GM21526 (cell line): ENCODE measurements around the gene BCAS1.

Source experiments
- ATAC-seq: cut with Tn5 transposase; IDR thresholded peaks from one replicate; pipeline ENCODE4 v1.9.1; 2021; ENCODE audit warnings: moderate library complexity; ENCODE audit not compliant: unreplicated experiment, low FRiP score

BCAS1 gene

DNA sequence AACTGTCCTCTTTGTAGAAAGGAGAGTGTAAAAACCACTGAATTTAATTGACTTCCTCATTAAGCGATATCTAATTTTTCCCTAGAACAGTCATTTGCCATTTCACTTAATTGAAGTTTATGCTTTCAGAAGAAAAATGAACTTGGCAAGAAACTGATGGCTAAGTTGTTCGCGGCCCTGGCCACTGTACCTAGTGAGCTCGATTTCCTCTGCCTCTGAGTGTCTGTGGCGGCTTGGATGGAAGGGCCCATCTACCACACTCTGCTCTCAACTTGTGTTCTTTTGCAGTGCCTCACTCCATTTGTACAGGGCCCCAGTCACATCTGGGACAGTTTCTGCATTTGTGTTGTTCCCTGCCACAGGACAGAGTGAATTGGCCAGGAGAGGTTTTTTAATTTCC, 102.9 kb downstream of the BCAS1 start:
- ATAC-seq, result no peak

DNA sequence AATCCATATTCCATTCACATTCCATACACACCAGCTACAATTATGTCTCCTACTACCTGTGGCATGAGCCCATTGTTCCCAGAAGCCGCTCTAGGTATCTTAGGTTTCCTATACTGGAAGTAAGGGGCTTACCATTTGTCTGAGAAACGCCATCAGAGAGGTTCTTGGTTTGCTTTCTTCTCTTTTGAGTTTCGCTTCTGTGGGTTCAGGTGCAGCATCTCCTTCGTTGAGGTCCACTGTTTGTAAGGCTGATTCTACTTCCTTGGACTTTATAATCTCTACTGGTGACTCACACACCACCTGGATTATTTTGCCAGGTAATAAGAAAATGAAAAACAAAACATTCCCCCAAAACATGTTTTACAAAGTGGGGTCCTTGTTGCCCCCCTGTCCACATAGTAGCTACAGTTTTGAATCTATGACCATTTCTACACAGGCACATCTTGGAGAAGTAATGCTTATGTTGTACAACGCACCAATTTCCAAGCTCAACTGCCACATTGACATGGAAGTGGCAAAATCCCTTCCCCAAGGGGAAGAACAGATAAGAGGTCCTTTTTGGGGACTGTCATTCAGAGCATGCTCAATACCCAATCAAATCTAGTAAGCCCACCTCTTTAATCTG, 103.5 kb downstream of the BCAS1 start:
- no peak for ATAC-seq

DNA sequence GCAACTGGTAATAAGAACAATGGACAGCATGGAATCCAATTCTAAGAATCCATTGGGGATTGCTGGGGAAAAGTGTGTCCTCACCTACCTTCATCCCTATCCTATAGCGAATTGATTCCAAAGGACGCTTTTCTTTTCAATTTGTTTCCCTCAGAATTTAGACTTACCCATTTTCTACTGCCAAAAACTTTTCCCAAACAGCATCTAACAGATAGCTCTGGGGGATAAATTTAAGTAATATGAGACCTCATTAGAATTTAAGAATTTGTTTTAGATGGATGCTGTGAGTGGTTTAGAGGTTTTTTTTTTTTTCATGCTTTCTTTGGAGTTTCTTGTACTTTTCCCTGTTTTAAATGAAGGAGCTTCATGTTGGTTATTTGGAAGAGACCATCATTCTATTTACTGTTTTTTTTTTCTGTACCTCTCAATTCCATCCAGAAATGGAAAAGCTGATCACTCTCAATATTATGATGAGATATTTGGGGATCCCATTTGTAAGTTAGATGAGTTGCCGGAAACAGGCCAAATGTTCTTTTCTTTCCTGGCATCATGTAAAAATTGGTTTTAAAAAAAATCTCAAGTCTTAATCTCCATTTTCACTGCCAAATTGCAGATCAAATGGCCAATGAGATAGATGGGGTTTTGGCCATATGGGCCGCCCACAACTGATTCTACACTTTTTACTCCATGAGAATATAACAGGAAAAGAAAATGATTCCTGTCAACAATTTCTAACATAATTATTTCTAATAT, 105.7 kb downstream of the BCAS1 start:
- ATAC-seq, result no peak

DNA sequence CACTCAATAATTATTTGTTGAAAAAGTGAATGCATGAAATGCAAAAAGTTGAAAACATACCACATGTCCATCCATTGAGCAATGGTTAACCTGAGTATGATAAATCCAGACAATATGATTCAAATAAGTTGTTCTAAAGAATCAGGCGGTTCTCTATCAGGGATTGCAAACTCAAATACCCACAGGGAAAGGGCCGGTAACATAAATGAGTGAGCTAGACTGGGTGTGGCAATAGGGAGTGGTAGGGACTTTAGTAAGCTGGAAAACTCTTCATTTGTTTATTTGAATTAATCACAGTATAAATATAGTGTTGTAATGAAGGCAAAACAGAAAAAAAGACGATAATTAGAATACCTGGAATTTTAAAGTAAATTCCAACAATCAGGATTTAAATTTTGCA, 106.3 kb downstream of the BCAS1 start:
- no peak for ATAC-seq

DNA sequence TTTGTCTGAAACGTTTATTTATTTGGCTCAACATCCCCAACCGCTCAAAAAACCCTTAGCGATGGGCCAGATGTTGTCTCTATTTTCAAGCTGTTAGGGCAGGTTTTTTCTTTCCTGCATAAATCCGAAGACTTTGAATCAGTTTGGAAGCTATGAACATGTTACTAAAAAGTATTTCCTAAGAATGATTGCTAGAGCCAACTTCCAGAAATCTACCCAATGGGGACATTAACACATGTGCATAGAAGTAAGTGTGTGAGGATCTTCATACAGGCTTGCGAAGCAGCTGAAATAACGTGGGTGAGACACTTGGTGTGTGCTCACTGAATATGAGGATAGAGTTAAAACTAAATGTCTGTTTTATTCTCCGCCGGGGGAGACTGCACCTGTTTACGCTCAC, 106.8 kb downstream of the BCAS1 start:
- ATAC-seq, result no peak

DNA sequence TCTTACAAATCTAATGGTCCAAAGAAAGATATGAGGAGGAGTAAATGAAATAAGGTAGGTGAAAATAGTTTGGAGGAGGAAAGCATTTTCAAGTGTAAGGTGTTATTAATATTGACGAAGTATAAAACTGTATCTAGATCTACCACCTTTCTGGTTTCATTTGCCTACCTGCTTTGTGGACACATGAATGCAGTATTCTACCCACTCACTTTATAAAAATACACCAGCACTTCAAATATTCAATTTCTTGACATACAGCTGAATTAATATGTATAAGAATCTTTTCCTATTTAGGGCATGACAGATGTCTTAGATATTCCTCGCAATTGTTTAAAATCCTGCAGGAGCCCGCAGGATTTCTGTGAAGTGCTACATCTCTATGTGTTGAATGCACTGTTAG, 108.0 kb downstream of the BCAS1 start:
- ATAC-seq, result no peak

DNA sequence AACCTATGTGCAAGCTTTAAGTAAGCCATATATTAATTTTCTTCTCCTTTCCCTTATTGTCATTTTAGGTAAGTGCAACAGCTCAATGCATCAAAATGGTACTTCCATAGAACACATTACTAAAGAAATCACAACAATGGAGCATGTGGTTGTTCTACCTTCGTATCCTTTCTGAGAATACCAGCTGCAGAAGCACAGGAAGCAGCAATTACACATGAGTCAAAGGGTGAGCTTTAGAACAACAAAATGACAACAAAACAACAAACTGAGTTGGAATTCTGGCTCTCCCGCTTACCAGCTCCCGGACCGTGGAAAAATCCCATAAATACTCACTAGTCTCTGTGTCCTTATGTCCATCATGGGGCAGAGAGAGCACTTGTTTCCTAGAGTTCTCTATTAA, 108.9 kb downstream of the BCAS1 start:
- no peak for ATAC-seq

DNA sequence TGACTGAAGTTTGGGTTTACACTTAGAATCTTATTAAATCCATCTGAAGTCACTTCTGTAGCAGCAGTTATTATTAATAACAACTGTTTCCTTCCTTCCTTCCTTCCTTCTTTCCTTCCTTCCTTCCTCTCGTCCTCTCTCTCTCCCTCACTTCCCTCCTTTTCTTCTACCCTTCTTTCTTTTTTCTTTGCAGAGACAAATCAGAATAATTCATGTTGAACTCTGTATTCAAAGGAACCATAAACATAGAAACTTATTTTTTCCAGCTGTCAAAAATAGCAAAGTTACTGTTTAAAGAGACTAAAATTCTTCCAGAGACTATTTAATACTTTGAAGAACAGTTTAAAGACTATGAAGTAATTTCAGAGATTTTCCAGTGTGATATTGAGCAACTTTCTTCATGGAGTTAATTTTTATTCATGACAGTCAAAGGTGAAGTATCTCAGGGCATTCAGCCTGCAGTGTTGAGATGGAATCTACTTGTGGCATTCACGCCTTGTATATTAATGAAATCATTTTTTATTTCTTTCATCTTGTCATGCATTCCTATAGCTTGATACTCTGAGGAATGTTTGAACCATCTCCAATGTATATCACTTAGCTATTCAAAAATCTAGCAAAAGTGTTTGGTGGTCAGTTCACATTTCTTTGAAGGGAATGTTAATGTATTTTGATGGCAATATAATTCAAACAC, 109.7 kb downstream of the BCAS1 start:
- no peak for ATAC-seq

DNA sequence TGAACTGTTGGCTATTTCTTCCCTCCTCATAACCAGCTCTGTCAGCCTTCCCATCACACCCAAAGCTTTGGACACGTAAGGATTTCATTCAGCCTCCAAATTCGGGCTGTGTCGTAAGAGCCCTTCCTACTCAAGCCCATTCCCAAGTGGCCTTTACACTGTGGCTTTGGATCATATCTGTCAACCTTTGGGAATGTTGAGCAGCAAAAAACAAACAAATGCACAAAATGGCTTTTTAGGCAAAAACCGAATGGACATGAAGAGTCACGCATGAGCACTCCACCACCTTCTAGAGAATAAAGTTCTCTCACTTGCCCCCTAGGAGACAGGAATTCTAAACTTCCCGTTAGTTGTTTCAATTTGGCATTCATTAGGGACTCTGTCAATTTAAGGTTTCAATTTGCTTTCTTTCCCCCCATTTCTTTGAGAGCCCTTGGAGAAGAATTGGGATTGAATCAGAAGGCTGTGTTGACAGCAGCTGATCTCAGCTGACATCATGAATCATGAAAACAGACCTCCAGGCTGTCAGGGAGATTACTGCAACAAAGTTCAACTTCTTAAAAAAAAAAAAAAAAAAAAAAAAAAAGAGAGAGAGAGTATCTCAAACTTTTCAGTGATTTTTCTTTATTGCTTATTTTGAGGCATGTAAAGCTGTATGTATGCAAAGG, 110.3 kb downstream of the BCAS1 start:
- ATAC-seq, result no peak

DNA sequence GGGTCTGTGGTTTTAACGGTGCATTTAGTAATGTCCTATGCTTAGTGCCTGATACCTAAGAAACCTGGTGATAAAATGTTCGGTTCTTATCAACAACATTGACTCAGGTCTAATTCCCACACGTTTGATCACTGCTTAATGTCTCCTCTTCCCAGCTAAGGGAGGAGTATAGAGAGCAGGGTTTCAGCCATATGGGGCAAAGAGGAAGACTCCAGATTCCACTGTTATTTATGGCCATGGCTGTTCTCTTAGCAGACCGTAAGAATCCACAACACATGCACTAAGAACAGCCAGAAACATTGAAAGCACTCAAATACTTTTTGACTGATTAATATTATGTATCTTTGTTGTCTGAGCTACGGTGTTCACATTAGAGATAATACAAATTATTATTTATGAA, 112.1 kb downstream of the BCAS1 start:
- ATAC-seq, result no peak

DNA sequence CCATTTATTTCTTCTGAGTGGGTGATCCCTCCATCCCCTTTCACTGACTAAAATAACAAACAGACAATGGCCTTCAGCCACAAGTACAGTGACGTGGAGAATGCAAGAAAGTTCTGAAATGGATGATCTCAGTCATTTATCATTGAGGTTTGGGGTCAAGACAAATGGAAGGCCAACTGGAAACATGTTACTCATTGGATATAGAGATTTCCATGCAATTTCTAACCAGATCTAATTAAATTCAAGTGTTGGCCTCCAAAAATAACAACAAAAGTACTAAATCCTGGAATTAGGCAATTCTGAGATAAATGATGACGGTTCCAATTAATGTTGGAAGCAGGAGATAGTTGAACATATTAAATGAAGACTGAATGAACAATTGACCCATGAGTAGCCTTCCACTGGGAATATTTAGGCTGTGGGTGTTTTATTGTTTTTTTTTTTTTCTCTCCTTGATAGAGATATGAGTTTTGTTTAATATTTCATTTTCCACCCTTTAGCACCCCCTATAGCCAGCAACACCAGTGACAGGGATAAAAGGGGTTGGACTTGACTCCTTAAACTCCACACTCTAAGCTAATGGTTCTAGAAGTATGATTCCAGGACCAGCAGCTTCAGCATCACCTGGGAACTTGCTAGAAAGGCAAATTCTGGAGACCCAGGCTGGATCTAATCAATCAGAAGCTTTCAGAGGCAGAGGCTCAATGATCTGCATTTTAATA, 112.8 kb downstream of the BCAS1 start:
- no peak for ATAC-seq

DNA sequence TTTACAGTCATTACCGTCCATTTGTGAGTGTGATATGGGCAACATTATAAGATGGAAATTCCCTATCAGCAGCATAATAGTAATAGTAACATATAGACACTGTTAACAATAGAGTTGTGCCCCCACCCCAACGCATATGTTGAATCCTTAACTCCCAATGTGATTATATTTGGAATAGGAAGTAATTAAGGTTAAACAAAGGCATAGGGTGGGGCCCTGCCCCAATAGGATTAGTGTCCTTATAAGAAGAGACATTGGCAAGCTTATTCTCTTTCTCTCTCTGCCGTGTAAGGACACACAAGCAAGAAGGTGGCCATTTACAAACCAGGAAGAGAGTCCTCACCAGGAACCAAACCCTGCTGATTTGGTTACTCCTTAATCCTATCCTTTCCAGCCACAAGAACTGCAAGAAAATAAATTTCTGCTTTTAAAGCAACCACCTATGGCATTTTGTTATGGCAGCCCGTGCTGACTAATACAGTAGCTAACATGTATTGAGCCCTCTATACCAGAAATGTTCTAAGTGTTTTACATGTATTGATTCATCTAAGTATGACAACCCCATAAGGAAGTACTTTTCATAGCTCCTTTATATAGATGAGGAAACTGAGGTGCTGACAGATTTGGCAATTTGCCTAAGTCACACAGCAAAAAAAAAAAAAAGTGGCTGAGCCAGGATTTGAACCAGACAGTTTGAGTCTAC, 114.2 kb downstream of the BCAS1 start:
- ATAC-seq, result no peak

DNA sequence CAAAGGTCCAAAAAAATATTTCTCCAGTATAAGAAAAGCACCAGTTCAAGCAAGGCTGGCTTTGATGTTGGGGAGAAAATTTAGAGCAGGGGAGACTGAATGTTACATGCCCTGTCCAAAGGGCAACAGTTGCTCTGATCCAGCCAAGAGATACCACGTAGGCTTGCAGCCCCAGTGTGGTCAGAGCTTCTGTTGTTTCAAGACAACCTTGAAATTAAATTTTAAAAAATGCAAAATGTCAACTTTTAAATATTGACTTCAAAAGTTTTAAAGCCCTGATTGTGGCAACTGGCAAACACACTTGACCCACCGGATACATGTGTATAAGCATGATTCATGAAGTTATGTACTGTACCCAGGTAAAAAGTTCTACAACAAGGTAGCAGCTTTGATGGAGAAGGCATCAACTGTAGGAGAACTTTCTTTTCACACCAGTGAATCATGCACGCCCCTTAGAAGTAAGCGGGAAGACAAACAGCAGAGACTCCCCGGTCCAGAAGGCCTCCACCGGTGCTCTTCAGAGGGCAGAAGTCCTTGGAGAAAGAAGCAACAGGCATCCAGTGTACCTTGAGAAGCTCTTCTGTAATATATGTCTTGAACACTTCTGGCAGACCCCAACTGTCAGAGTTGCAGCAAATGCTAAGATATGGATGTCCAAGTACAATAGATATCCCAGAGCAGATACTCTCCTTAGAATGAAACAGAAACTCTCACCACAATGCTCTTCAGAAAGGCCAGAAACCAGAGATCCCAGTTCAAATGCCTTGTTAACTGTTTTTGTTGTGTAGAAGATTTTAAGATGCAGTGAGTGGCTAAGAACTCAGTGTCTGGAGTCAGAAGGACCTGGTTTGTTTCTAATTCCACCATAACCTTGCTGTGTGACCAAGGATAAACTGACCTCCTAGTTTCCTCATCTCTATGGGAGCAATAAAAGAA, 115.4 kb downstream of the BCAS1 start:
- no peak for ATAC-seq

DNA sequence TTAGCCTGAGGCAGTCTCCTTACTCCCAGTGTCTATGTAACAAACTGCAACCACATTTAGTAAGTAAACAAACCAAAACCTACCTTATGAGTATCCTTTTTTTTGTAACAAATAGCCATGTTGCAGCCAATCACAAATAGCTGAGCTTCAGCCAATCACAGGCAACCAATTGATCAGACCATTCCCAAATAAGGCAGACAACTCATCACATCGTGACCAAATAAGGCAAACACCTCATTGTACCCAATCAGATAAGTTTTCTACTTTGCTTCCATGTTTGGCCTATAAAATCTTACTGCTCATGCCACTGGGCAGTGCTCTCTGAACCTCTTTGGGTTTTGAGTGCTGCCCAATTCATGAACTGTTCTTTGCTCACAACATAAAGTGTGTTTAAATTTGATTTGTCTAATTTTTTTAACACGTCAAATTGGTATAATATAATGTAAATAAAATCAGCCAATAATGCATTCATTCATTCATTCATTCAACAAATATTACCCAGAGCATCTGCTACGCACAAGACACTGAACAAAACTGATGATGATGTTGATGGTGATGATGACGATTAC, 117.8 kb downstream of the BCAS1 start:
- no peak for ATAC-seq

DNA sequence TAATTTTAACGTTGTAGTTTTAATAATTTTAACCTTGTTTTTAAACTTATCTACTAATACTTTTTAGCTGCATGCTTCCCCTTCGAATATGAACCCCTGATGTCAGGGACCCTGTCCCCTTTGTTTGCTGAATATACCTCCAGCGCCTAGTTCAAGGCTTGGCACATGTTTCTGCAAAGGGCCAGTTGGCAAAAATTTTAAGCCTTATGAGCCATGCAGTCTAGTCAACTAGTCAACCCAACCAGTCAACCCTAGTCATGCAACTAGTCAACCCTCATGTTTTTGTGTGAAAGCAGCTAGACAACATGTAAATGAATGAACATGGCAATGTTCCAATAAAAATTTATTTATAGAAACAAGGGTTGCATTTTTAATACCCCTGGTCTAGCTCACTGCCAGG, 119.8 kb downstream of the BCAS1 start:
- no peak for ATAC-seq

DNA sequence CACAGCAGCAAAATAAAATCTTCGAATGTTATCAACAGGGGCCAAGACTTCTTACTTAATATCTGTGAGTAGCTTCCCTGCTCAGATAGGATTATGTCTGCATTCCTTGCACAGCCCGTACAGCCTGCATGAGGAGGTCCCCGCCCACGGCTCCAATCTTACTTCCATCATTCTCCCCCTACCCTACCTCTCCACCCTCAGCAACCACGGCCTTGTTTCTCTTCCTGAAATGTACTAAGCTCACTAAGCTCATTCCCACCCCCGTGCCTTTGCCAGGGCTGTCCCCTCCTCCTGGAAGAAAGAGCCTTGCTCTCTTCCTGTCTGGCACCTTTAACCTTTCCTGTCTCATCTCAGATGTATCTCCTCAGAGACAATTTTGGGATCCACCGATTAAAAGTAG, 120.4 kb downstream of the BCAS1 start:
- ATAC-seq, result no peak

DNA sequence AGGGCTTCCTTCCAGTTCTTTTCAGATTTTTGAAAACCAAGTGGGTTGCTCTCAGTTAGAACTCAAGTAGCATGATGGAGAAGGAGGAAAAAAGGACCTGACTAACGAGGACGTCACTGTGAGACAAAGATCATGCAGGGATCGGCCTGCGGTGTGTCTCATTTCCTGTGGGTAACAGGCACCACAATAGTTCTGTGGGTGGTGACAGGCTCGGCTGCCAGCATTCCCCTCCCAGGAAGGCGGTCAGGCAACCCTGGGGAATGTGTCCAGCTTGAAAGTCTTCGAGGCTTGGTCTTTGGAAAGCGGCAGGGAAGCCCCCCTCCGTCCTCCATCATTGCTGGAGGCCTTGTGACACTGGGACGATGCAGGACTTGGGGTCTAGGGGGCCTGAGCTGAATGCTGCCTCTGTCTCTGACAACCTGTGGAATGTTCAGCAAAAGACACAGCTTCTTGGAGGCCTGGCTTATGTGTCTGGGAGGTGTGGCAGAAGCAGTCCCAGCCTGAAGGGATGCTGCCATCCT, 121.0 kb downstream of the BCAS1 start:
- ATAC-seq, result no peak
